CD4-positive, alpha-beta T cell (primary cell): ENCODE measurements around the gene DAPK1. TPM values are rescaled to one million over a fixed set of nuclear protein-coding genes. Genes with fewer than 3 reads are reported as not detected.

Experiments used
- ATAC-seq: fragments of 200-7000 bp; cut with Tn5 transposase; one replicate; pipeline ENCODE4 v1.10.0; 2022; ENCODE audit warnings: mild to moderate bottlenecking; ENCODE audit not compliant: poor library complexity
- CTCF ChIA-PET: fragments of 350-600 bp; sonication (Branson Sonifier 250); formaldehyde crosslinking; loops from one replicate; lab custom pipeline; 2021; ENCODE audit warnings: antibody characterized with exemption, inconsistent platforms; lab: Charles Lee
- POLR2A ChIA-PET: fragments of 350-600 bp; sonication (Branson Sonifier 250); formaldehyde crosslinking; loops from one replicate; lab custom pipeline; 2021; ENCODE audit warnings: antibody characterized with exemption, inconsistent platforms; lab: Charles Lee
- DNase-seq, 14 experiments: peaks; one replicate each; pipeline ENCODE4 v3.0.0-alpha.2; 2013 to 2020; ENCODE audit warnings: mixed read lengths in 2 of 14
- H3K27ac ChIP-seq, 2 donors: one replicate each; pipeline versions ENCODE4 v1.5.1 to v1.7.0; 2013; ENCODE audit warnings: low read length in 2 of 2, low read depth in 1 of 2, mild to moderate bottlenecking in 1 of 2
- H3K27me3 ChIP-seq, 2 experiments: 1 replicate in 1 of 2; 2 replicates in 1 of 2; pipeline versions ENCODE4 v1.6.1 to v1.7.0; 2013; ENCODE audit warnings: low read length in 2 of 2, control low read depth in 1 of 2, mild to moderate bottlenecking in 1 of 2, moderate library complexity in 1 of 2; ENCODE audit not compliant: insufficient read depth in 2 of 2, control insufficient read depth in 1 of 2
- H3K36me3 ChIP-seq: one replicate; pipeline ENCODE4 v1.6.1; 2013; ENCODE audit warnings: low read length, control low read depth; ENCODE audit not compliant: insufficient read depth
- H3K4me1 ChIP-seq: one replicate; pipeline ENCODE4 v1.6.1; 2013; ENCODE audit warnings: low read length, control low read depth; ENCODE audit not compliant: insufficient read depth
- H3K4me3 ChIP-seq: one replicate; pipeline ENCODE4 v1.5.1; 2013; ENCODE audit warnings: mild to moderate bottlenecking, low read length, moderate library complexity
- H3K9me3 ChIP-seq, 2 experiments: 1 replicate in 1 of 2; 2 replicates in 1 of 2; pipeline versions ENCODE4 v1.6.1 to v1.7.0; 2013; ENCODE audit warnings: low read length in 2 of 2, mild to moderate bottlenecking in 2 of 2, control low read depth in 1 of 2, moderate library complexity in 1 of 2; ENCODE audit not compliant: control insufficient read depth in 1 of 2, insufficient read depth in 1 of 2
- H3K27ac Mint-ChIP-seq: one replicate; pipeline ENCODE4 v1.8.0; 2020; ENCODE audit warnings: mixed read lengths
- H3K27me3 Mint-ChIP-seq: one replicate; pipeline ENCODE4 v1.8.0; 2021; ENCODE audit warnings: mixed read lengths
- H3K36me3 Mint-ChIP-seq: one replicate; pipeline ENCODE4 v1.8.0; 2021; ENCODE audit warnings: low read depth, mixed read lengths
- H3K4me1 Mint-ChIP-seq: one replicate; pipeline ENCODE4 v1.8.0; 2021; ENCODE audit warnings: low read depth, mixed read lengths
- H3K4me3 Mint-ChIP-seq: one replicate; pipeline ENCODE4 v1.8.0; 2020; ENCODE audit warnings: mild to moderate bottlenecking, mixed read lengths
- H3K9me3 Mint-ChIP-seq: one replicate; pipeline ENCODE4 v1.8.0; 2020; ENCODE audit warnings: mixed read lengths
- intact Hi-C, 2 experiments: fragments of 100-400 bp; cut with DNase I in 1 of 2; cut with micrococcal nuclease in 1 of 2; formaldehyde crosslinking; loops; one replicate each; pipeline versions ENCODE4 v1.15.1 to v1.9.0; 2023 to 2025; cut with DNase I, micrococcal nuclease
- total RNA-seq, 174 experiments: library from RNA in 2 of 174; stranded (reverse) in 2 of 174; gene quantifications; one replicate each; pipeline ENCODE4 v1.2.3 and lab custom pipeline; 2021 to 2026
- TF ChIP-seq, protein P1 (sequence below): fragments of 200-600 bp; IDR thresholded peaks from one replicate; pipeline ENCODE4 v1.8.0; 2022; ENCODE audit warnings: antibody characterized with exemption, mild to moderate bottlenecking

The DAPK1 gene
- total RNA-seq, 2 experiments from 2014 or later = 2.7 TPM

DNA sequence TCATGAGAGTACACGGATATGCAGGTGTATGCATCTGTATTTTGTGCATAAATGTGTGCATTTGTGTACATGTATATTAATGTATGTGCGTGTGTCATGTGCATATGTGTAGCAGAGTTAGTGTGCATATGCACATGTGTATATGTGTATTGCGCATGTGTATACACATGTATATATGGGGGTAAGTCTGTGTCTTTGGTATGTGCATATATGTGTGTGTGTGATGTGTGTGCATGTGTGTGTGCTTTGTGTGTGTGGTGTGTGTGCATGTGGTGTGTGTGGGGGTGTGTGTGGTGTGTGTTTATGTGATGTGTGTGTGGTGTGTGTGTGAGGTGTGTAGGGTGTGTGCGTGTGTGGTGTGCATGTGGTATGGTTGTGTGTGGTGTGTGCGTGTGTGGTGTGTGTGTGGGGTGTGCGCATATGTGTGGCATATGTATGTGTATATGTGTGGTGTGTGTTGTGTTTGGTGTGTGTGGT, 215.2 kb downstream of the DAPK1 start:
- DNase-seq = no peak

DNA sequence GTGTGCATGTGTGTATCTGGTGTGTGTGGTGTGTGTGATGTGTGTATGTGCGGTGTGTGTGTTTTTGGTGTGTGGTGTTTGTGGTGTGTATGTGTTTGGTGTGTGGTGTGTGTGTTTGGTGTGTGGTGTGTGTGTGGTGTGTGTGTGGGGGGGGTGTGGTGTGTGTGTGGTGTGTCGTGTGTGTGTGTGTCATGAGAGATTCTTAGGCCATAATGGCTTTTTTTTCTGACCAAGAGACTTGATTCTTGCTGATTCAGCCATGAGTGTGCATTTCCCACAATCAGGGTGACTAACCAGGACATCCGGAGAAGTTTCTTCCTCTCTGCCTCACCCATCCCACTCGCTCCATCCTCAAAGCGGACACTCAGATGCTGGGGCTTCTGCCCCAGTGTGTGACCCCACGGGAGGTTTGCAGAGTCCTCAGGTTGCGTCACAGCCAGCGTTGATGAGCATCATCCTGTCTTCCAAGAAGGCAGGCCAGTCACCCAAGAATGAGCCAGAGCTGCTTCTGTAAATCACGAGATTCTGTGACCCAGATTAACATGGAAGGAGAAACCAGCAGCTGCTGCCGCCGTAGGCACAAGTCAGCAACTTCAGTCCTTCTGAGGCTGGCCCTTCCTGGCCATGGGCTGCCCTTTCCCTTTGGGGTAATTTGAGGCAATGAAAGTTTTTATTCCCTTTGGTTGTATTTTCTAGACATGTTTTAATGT, 215.8 kb downstream of the DAPK1 start:
- peaks cover 48% of the 10 kb centered on the region for H3K4me1 Mint-ChIP-seq
- ATAC-seq (peak; percentile 10), DNase-seq (peak in 5 of 14 experiments; percentile 2 to 83 (median 36))
- CTCF ChIA-PET = interaction anchor here (1.1 kb wide), 1 partner anchor 16 kb away, joined by 3 read pairs; no protein-coding TSS in a partner anchor
- no peaks in the 10 kb centered on the region for H3K36me3 ChIP-seq
- H3K27ac Mint-ChIP-seq = peak overlapping the region; percentile 61
- H3K9me3 ChIP-seq = no peaks in the 10 kb centered on the region
- H3K27me3 Mint-ChIP-seq = no peaks in the 10 kb centered on the region
- H3K27ac ChIP-seq = no peak overlapping the region
- POLR2A ChIA-PET = no interaction called here
- peaks cover 37% of the 10 kb centered on the region for H3K4me1 ChIP-seq
- TF ChIP-seq, protein P1, sequence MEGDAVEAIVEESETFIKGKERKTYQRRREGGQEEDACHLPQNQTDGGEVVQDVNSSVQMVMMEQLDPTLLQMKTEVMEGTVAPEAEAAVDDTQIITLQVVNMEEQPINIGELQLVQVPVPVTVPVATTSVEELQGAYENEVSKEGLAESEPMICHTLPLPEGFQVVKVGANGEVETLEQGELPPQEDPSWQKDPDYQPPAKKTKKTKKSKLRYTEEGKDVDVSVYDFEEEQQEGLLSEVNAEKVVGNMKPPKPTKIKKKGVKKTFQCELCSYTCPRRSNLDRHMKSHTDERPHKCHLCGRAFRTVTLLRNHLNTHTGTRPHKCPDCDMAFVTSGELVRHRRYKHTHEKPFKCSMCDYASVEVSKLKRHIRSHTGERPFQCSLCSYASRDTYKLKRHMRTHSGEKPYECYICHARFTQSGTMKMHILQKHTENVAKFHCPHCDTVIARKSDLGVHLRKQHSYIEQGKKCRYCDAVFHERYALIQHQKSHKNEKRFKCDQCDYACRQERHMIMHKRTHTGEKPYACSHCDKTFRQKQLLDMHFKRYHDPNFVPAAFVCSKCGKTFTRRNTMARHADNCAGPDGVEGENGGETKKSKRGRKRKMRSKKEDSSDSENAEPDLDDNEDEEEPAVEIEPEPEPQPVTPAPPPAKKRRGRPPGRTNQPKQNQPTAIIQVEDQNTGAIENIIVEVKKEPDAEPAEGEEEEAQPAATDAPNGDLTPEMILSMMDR = no peak
- no peaks in the 10 kb centered on the region for H3K36me3 Mint-ChIP-seq
- no peak overlapping the region for H3K4me3 Mint-ChIP-seq
- no peaks in the 10 kb centered on the region for H3K9me3 Mint-ChIP-seq
- no peak overlapping the region for H3K4me3 ChIP-seq
- intact Hi-C loops = no loop called here
- H3K27me3 ChIP-seq = no peaks in the 10 kb centered on the region

More for the DNA sequence above, 215.2 kb downstream of the DAPK1 start:
- TF ChIP-seq, protein P1 = no peak
- peak overlapping the region; percentile 61 for H3K27ac Mint-ChIP-seq
- H3K27me3 ChIP-seq = no peaks in the 10 kb centered on the region
- H3K4me3 ChIP-seq = no peak overlapping the region
- intact Hi-C loops = no loop called here
- no peaks in the 10 kb centered on the region for H3K27me3 Mint-ChIP-seq
- no peaks in the 10 kb centered on the region for H3K9me3 Mint-ChIP-seq
- H3K4me1 ChIP-seq = peaks cover 37% of the 10 kb centered on the region
- POLR2A ChIA-PET = no interaction called here
- ATAC-seq = no peak
- CTCF ChIA-PET = no interaction called here
- no peak overlapping the region for H3K27ac ChIP-seq
- H3K9me3 ChIP-seq = no peaks in the 10 kb centered on the region
- no peak overlapping the region for H3K4me3 Mint-ChIP-seq
- peaks cover 54% of the 10 kb centered on the region for H3K4me1 Mint-ChIP-seq
- no peaks in the 10 kb centered on the region for H3K36me3 Mint-ChIP-seq
- H3K36me3 ChIP-seq = no peaks in the 10 kb centered on the region

DNA sequence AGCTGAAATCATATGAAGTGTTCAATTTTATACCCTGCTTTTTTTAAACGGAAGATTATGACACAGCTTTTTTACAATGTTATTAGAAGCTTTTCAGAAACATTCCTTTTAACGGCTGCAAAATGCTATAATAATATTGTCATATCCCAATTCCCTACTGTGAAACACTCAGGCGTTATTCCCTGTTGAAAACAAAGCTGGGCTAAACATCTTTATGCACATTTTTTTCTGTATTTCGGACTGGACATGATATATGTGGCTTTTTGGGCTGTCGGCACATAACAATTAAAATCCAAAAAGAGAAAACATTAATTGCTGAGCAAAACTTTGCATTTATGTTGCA, 216.3 kb downstream of the DAPK1 start:
- TF ChIP-seq, protein P1 = no peak
- Histone ChIP-seq H3K27ac (no peak overlapping the region), H3K9me3 (no peaks in the 10 kb centered on the region), H3K4me1 (peaks cover 37% of the 10 kb centered on the region), H3K36me3 (no peaks in the 10 kb centered on the region), H3K4me3 (no peak overlapping the region), H3K27me3 (no peaks in the 10 kb centered on the region)
- H3K9me3 Mint-ChIP-seq = no peaks in the 10 kb centered on the region
- no peaks in the 10 kb centered on the region for H3K36me3 Mint-ChIP-seq
- intact Hi-C loops = no loop called here
- no peak overlapping the region for H3K4me3 Mint-ChIP-seq
- H3K4me1 Mint-ChIP-seq = peaks cover 43% of the 10 kb centered on the region
- no peak for DNase-seq
- POLR2A ChIA-PET = no interaction called here
- H3K27ac Mint-ChIP-seq = peak overlapping the region; percentile 53
- CTCF ChIA-PET = interaction anchor here (1.1 kb wide), 1 partner anchor 15 kb away, joined by 3 read pairs; no protein-coding TSS in a partner anchor
- no peak for ATAC-seq
- no peaks in the 10 kb centered on the region for H3K27me3 Mint-ChIP-seq
